K562 (cell line): ENCODE data around the gene JADE2.

Source experiments
- CBFB ChIP-seq: sonication (generic); formaldehyde crosslinking; IDR thresholded peaks from 2 replicates; pipeline ENCODE4 v1.4.0; 2020; ENCODE audit warnings: mild to moderate bottlenecking, missing genetic modification reagents
- CBX5 ChIP-seq: IDR thresholded peaks from 2 replicates; pipeline ENCODE4 v1.6.1; 2014; ENCODE audit warnings: low read depth, borderline replicate concordance
- CHCHD3 ChIP-seq: fragments of 250-450 bp; sonication (Bioruptor Pico); IDR thresholded peaks from 2 replicates; pipeline ENCODE4 v2.1.2; 2022; ENCODE audit warnings: mild to moderate bottlenecking
- CHD4 ChIP-seq: fragments of 200-600 bp; sonication (generic); IDR thresholded peaks from 3 replicates; pipeline ENCODE4 v1.6.1; 2012; ENCODE audit warnings: low read depth, mild to moderate bottlenecking, mixed read lengths, low read length, inconsistent platforms; ENCODE audit not compliant: insufficient read depth, insufficient replicate concordance, poor library complexity, severe bottlenecking
- ETV1 ChIP-seq: fragments of 450-650 bp; conservative IDR thresholded peaks from 2 replicates; pipeline ENCODE4 v1.6.1; 2016; ENCODE audit warnings: missing genetic modification characterization, control low read depth, low read depth, missing compliant biosample characterization
- GABPA ChIP-seq: fragments of 200-800 bp; sonication (Bioruptor generic); conservative IDR thresholded peaks from 2 replicates; pipeline ENCODE4 v1.6.1; 2016; ENCODE audit warnings: low read depth, missing genetic modification characterization, missing compliant biosample characterization
- GATAD2B ChIP-seq: fragments of 450-650 bp; IDR thresholded peaks from 2 replicates; pipeline ENCODE4 v1.6.1; 2017; ENCODE audit warnings: mild to moderate bottlenecking, borderline replicate concordance
- RBM14 ChIP-seq: fragments of 200-400 bp; formaldehyde crosslinking; IDR thresholded peaks from 2 replicates; pipeline ENCODE4 v1.6.1; 2018; ENCODE audit warnings: low read depth, mild to moderate bottlenecking, low read length, moderate library complexity, borderline replicate concordance; ENCODE audit not compliant: insufficient read depth
- SIN3A ChIP-seq, 2 experiments: fragments of 150-350 bp in 1 of 2; IDR thresholded peaks; 2 replicates each; pipeline ENCODE4 v1.6.1; 2011 to 2016; ENCODE audit warnings: borderline replicate concordance in 2 of 2, low read depth in 2 of 2, low read length in 2 of 2, mild to moderate bottlenecking in 2 of 2, moderate library complexity in 2 of 2; ENCODE audit not compliant: control insufficient read depth in 1 of 2
- TF ChIP-seq, protein P1 (sequence below), 3 experiments: IDR thresholded peaks in 2 of 3; conservative IDR thresholded peaks in 1 of 3; 2 replicates each; pipeline ENCODE4 v1.5.1; 2011 to 2012; ENCODE audit warnings: low read length in 3 of 3, mild to moderate bottlenecking in 3 of 3, control low read depth in 2 of 3, improper control_type of control experiment in 1 of 3, inconsistent platforms in 1 of 3, low read depth in 1 of 3, mixed read lengths in 1 of 3, moderate library complexity in 1 of 3; ENCODE audit not compliant: insufficient read depth in 2 of 3
- TF ChIP-seq, protein P2 (sequence below): fragments of 450-650 bp; IDR thresholded peaks from 2 replicates; pipeline ENCODE4 v1.6.1; 2018; ENCODE audit not compliant: partially characterized antibody

DNA sequence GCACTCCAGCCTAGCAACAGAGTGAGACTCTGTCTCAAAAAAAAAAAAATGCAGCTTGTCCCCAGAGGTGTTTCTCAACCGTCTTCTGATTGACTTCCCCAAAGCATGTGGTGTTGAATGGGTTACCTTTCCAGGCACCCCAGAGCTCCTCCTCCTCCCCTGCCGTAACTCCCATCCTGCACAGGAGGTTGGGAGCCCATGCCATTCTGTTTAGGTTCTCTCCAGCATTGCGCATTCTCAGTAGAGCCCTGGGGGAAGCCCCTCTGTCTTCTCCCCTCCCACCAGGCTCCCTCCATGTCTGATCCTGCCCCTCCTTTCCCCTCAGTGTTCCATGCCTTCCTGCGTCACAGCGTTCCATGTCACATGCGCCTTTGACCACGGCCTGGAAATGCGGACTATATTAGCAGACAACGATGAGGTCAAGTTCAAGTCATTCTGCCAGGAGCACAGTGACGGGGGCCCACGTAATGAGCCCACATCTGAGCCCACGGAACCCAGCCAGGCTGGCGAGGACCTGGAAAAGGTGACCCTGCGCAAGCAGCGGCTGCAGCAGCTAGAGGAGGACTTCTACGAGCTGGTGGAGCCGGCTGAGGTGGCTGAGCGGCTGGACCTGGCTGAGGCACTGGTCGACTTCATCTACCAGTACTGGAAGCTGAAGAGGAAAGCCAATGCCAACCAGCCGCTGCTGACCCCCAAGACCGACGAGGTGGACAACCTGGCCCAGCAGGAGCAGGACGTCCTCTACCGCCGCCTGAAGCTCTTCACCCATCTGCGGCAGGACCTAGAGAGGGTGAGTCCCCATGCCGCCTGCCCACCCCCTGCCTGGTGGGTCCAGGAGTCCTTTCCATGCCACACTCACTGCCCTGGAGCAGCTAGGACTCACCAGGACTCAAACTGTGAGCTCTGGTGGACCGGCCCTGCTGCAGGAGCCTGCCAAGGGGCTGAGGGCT, 40.6 kb downstream of the JADE2 start:
- TF ChIP-seq GABPA (tag) = no peak
- TF ChIP-seq GATAD2B = no peak
- TF ChIP-seq, protein P1, sequence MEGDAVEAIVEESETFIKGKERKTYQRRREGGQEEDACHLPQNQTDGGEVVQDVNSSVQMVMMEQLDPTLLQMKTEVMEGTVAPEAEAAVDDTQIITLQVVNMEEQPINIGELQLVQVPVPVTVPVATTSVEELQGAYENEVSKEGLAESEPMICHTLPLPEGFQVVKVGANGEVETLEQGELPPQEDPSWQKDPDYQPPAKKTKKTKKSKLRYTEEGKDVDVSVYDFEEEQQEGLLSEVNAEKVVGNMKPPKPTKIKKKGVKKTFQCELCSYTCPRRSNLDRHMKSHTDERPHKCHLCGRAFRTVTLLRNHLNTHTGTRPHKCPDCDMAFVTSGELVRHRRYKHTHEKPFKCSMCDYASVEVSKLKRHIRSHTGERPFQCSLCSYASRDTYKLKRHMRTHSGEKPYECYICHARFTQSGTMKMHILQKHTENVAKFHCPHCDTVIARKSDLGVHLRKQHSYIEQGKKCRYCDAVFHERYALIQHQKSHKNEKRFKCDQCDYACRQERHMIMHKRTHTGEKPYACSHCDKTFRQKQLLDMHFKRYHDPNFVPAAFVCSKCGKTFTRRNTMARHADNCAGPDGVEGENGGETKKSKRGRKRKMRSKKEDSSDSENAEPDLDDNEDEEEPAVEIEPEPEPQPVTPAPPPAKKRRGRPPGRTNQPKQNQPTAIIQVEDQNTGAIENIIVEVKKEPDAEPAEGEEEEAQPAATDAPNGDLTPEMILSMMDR (IDR thresholded peaks at IDR 0.05 in 2 of 3, conservative IDR thresholded peaks at IDR 0.05 in 1 of 3; ENCODE audit: insufficient read depth in 2 of 3, low read depth in 1 of 3, low read length in 3 of 3) = no peak
- no peak for TF ChIP-seq RBM14
- no peak for TF ChIP-seq SIN3A (IDR thresholded peaks at IDR 0.05; ENCODE audit: borderline replicate concordance in 2 of 2, control insufficient read depth in 1 of 2, low read depth in 2 of 2, low read length in 2 of 2)
- TF ChIP-seq CHCHD3 (CRISPR knock-in tag) = no peak
- TF ChIP-seq CBFB (CRISPR knock-in tag) = no peak
- no peak for TF ChIP-seq CBX5
- no peak for TF ChIP-seq CHD4
- TF ChIP-seq, protein P2, sequence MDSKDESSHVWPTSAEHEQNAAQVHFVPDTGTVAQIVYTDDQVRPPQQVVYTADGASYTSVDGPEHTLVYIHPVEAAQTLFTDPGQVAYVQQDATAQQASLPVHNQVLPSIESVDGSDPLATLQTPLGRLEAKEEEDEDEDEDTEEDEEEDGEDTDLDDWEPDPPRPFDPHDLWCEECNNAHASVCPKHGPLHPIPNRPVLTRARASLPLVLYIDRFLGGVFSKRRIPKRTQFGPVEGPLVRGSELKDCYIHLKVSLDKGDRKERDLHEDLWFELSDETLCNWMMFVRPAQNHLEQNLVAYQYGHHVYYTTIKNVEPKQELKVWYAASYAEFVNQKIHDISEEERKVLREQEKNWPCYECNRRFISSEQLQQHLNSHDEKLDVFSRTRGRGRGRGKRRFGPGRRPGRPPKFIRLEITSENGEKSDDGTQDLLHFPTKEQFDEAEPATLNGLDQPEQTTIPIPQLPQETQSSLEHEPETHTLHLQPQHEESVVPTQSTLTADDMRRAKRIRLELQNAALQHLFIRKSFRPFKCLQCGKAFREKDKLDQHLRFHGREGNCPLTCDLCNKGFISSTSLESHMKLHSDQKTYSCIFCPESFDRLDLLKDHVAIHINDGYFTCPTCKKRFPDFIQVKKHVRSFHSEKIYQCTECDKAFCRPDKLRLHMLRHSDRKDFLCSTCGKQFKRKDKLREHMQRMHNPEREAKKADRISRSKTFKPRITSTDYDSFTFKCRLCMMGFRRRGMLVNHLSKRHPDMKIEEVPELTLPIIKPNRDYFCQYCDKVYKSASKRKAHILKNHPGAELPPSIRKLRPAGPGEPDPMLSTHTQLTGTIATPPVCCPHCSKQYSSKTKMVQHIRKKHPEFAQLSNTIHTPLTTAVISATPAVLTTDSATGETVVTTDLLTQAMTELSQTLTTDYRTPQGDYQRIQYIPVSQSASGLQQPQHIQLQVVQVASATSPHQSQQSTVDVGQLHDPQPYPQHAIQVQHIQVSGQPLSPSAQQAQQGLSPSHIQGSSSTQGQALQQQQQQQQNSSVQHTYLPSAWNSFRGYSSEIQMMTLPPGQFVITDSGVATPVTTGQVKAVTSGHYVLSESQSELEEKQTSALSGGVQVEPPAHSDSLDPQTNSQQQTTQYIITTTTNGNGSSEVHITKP = no peak
- TF ChIP-seq ETV1 = no peak
